ELF-1 (cell line): ENCODE data around the gene ADGRG3.

Source experiments
- DNase-seq: peaks from one replicate; pipeline ENCODE4 v3.0.0-alpha.2; 2016; ENCODE audit warnings: low read depth, low spot score

Gene ADGRG3

DNA sequence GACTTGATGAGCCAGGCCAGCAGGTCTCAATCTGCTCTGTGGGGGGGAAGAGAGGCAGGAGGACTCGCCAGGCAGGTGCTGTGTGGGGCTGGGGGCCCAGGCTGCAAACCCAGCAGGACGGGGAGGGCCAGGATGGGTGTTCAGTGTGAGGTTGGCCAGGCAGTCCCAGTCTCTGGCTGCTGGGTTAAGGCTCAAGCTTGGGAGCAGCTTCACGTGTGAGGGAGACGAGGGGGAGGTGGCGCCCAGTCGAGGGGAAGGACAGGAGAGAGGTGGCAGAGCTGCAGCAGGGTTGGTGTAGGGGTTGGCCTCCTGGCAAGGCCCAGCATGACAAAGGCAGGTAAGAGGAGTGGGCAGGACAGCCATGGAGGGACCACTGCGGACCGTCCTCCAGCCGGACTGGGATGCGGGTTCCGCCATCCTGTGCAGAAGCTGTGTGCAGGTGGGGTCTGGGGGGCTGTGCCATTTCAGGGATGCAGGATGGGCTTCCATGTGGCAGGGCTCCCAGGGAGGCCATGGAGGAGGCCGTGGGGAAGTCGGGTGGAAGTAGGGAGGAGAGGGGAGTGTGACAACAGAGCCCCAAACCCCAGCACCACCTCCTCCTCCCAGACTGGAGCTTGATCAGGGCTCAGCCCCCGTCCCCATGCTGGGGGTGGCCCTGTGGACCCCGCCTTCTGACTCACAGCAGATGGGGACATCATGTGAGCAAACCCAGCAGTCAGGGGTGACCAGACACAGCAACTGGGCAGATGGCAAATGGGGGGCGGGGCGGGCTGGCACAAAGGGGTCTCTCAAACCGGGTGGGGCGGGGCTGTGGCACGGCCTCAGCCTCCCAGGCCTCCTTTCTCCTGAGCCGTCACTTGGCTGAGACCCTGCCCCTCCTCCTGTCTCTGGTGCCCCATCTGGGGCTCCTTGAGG lies 36.9 kb upstream of the ADGRG3 start:
- DNase-seq, result no peak

DNA sequence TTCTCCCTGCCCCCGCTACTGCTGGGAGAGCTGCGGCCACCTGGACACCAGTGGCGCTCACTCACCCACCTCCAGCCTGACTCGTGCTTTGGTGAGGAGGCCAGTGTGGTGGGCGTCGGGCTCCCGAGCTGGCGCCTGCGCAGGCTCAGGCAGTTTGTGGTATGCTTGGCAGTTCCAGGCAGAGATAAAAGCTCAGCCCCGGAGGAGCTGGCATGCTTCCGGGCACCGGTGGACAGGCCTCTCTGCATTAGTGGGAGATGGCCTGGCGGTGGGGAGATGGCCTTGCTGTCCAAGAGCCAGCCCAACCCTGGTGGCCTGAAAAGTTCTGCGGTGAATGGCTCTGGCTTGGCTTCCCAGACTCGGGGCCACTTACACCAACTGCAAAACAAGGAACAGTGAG lies 35.5 kb upstream of the ADGRG3 start:
- no peak for DNase-seq

DNA sequence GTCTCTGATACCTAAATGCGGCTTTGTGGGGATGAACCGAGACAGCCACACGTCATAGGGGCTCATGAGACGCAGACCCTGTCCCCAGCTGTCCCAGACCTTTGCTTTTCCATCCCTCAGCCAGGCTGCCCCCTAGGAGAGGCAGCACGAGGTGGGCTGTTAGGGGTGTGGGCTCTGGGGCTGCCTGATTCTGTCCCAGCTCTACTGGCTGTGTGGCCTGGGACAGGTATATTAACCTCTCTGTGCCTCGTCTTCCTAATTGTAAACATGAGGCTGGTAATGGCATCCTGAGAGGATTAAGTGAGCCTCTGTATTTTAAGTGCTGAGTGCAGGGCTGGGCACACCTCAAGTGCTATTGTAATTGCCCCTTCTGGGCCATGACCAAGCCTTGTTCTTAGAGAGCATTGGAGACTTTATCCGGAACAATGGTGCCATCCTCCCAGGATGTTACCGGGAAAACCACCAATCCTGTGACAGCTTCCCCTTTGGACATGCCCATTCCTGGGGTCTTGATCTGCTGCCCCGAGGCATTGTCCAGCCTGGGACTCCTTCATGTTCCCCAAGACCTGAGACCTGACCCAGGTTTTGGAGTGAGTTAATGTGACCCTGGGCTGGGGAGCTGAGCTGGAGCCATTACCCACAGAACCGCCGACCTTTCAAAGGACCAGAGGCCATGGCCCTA lies 34.6 kb upstream of the ADGRG3 start:
- no peak for DNase-seq

DNA sequence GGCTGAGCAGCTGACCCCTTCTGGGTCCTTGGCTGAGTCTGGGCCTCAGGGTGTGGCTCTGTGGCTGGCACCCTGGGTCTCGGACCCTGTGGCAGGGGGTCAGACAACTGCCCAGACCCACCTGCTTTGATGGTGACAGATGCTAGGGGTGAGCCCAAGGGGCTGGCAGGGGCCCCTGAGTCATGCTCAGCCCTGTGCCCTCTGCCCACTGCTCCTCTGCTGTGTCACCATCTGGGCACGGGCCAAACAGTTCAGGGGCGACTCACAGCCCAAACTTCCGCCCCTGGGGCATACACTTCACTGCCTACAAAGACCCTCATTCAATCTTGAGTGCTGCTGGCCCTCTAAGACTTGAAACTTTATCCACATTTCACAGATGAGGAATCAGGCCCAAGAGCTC lies 33.9 kb upstream of the ADGRG3 start:
- no peak for DNase-seq

DNA sequence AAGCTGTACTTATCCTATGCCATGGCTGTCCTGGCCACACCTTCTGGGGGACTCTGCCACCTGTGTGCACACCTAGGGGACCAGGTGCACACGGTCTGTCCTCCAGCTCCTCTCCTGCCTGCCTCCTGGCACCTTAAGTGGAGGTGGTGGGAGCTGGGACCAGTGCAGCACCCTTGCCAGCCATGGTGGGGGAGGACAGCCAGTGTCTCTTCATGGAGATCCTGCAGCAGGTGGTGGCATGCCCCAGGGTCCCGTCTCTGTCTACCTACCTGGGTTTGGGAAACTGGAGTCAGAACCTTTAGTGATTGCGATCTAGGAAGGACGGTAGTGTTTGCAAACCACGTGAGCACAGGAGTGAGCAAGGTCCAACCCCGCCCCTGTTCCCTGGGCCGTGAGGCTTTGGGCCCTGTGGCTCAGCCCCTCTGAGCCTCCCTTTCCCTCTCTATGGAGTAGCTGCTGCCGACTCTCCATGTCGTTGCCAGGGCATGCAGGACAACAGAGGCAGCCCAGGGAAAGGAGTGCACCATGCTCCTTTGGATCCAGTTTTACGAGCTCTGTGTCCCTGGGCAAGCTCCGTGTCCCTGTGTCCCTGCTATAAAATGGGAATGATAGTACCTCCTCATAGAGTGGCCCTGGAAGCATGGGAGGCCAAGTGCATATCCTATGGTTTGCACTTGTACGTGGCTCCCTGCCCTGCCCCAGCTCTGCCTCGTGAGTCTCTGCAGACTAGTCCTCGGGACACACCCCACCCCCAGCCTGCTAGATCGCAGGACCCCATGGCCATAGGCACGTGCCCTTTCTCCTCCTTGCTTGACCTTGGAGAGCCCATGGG lies 32.6 kb upstream of the ADGRG3 start:
- no peak for DNase-seq

DNA sequence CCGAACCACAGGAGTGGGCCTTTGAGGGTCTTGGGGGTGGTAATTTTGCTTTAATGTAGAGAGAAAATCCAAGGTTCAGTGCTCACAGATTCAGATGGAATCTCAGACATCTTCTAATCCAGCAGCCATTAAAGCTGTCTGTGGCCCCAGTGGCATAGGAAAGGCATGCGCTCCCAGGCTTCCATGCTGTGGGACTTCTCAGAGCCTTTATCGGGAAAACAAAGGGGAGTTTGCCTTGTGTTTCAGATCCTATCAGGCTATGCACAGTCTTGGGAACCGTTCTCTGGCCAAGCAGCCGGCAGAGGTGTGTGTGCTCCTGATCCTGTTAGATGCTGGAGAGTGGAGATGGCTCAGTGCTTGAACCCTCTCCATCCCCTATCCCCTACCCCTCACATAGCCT lies 31.9 kb upstream of the ADGRG3 start:
- no peak for DNase-seq

DNA sequence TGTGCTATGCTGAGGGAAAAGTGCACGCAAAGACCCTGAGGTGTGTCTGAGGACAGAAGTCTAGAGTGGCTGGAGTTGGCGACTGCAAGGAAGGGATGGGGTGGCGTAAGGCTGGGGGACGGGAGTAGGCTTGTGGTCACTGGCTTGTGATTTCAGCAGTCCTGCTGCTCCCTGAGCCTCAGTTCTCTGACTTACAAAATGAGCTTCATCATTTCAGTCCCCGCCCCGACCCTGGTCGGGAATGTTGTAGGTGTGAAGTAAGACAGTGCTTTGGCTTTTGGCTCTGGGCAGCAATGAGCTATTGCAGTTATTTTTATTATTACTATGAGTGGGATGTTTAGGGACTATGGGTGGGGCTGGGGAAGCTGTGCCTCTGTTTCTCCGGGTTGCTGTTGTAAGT lies 31.1 kb upstream of the ADGRG3 start:
- no peak for DNase-seq

DNA sequence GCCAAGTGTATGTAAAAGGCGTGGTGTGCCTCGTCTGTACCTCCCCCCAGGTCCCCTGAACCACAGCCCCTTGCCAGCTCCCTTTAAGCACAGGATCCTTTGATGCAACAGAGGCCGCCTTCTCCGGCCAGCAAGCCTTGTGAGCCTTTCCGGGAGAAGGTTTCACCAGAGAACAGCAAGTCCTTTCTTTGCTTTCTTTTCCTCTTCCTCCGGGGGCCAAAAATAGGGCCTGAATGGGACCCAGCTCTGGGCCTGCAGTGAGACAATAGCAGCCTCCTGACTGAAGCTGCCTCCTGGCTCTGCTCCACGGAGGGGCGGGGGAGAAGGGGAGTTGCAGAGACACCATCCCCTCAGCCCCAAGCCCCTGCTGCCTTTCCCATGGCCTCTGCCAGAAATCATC lies 30.7 kb upstream of the ADGRG3 start:
- DNase-seq, result no peak

DNA sequence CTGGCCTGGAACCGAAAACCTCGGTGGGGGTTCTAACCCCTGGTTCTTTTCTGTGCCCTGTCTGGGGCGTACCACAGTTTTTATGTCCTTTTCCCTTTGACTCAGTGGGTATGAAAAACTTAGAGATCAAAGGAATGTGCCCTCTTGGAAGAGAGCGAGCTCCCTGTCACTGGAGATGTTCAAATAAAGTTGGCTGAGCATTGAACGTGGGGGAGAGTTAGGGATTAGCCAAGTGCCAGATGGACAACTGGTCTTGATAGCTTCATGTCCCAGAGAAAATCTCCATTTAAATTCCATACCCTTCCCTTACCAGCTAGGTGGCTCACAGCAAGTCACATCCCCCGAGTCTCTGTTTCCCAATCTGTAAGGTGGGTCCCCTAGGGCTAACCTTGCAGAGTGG lies 30.1 kb upstream of the ADGRG3 start:
- DNase-seq, result no peak

DNA sequence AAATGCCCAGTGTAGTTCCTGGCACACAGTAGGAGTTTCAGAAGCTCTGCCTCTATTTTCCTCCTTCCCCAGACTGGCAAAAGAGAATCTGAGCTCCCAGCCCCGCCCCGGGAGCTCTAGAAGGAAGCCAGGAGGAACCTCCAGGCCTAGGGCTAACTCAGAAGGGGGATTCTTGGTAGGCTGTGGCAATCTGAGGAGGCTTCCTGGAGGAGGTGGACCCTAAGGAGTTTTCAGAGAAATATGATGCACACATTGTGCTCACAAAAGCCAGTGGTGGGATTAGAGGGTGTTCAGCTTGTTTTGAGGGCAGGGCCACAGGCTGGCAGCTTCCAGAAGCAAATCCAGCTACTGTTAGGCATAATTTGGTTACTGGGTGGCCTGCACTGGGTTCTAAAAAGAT lies 29.7 kb upstream of the ADGRG3 start:
- no peak for DNase-seq

DNA sequence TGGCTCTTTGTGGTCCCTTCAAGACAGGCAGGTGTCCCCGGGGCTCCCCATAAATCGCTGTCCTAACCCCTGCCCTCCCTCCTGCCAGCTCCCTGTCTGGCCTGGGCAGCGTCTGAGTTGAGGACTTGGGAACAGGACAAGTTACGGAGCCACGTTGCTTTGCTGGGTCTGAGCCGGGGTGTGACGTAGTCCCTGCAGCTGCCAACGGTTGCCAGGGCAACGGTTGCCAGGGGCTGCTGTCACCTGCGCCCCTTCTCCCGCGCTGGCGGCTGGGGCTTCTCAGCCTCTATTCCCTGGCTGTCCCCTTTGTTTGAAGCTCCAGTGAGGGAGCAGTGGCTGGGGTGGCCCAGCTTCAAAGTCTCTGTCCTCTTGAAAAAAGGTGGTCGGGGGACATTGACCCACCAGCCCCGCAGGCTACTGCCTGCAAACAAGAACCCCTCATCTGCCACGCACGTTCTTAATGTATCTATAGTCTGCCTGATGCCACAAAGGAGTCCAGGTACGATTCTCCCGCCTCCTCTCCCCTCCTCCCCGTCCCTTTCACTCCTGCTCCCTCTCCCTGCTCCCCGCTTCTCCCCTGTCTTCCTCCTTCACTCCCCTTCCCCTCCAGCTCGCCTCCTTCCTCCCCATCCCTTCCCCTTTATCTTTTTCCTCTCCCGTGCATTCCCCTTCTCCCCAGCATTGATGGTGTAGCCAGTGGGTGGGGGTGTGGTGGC lies 28.8 kb upstream of the ADGRG3 start:
- DNase-seq, result peak; percentile 72

DNA sequence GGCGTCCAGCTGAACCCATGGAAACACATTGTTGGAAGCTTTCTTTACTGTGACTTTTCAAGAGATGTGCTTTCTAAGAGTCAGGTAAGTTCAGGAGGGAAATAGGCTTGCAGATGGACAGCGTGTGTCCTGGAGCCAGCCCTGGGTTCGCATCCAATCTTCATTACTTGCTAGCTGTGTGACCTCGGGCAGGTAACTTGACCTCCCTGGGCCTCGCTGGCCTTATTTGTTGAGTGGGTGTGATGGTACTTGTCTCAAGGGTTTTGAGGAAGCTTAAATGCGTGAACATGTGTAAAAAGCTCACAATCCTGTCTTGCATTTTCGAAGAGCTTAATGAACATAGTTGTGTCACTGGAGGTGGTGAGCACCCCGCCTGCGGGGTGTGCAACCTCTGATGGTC lies 27.9 kb upstream of the ADGRG3 start:
- DNase-seq, result no peak

DNA sequence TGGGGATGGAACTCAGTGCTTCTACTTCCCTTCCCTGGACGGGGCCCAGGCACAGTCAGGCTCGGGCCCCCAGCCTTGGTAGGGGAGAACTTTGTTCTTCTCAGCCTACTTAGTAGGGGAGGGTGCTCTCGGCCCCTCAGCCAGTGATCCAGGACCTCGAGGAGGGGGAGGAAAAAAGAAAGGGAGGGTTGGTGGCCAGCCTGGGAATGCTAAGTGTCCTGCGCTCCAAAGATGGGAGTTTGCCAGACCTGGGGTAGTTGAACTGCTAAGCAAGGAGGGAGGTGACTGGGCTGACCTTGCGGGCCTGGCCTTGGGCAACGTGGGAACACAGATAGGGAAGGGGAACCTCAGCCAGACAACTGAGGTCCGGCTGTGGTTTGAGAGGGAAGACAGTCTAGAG lies 27.5 kb upstream of the ADGRG3 start:
- no peak for DNase-seq

DNA sequence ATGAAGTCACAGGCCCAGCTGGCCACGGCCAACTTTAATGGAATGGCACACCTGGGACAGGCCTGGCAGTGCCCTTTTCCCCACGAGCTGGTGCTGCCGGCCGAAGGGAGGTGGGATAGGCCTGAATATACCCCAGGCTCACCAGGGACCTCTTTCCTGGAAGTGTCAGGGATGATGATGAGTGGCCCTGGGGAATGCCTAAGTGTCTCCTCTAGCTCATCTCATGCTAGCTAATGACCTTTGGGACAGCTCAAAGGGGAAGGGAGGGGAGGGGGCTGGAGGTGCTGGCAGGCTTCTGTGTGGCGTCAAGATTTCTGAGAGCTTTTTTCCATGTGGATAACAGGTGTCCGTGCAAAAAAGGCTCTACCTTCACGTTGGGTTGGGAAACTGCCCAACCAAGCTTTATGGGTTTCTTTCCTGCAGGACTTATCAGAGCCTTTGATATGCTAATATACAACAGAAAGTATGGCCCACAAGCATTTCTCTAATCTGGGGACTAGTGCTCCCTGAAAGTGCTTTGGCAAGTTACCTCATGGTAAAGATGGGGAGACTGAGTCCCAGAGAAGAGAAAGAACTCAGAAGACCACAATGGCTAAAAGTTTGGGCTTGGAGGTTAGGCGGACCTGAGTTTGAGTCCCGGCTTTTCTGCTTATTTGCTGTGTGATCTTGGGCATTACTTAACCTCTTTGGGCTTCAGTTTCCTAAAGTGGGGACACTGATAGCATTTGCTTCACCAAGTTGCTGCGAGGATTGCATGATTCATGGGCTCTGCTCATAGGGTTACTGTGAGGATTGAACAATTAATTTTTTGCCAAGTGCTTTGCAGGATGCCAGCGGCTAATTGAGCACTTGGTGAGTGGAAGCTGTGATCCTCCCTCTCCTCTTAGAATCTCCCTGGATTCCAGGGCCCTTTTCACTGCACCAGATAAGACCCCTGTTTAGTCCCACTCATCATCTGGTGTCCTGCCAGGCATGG lies 25.7 kb upstream of the ADGRG3 start:
- no peak for DNase-seq

DNA sequence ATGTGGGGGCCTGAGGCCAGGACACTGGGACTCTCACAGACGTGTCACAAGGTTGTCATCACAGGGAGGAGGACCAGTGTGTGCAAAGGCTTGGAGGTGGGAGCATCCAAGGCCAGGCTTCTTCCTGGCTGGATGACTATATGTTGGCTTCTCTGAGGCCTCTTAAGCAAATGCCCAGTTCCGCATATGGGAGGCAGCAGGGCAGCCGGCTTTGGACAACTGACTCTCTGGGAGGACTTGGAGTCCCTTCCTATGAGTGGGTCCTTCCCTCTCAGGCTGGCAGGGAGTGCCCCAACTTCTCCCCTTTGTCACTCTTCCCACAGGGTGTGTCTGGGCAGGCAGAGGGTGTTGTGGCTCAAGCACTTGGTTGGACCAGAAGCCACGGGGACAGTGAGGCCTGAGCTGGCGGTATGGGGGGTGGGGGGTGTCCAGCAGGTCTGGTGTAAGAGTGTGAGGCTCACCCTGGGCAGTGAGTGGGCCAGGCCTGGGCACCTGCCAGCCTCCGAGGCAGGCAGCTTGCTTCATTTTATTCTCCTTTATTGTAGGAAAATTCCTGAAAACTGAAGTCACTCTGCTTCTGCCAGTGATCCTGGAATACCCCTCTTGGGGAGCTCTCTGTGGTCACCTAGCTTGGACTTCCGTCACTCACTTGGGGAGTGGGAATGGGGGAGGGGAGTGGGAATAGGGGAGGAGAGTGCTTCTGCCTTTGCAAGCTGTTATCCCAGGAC lies 24.8 kb upstream of the ADGRG3 start:
- no peak for DNase-seq

DNA sequence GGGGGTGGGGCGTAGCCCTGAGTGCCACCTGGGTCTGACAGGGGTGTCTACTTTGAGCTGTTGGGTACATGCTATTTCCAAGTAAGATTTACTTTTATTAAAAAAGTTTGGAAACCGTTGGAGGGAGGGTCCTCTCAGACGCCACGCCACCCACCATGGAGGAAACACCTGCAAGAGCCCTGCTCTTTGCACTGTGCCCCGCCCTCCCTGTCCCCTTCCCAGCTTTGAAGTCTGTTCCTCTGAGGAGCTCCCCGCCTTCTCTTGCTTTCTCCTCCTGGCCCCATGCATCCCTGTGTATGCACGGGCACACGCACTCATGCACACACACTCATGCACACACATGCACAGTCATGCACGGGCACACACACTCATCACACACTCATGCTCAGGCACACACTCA lies 24.2 kb upstream of the ADGRG3 start:
- DNase-seq, result no peak

DNA sequence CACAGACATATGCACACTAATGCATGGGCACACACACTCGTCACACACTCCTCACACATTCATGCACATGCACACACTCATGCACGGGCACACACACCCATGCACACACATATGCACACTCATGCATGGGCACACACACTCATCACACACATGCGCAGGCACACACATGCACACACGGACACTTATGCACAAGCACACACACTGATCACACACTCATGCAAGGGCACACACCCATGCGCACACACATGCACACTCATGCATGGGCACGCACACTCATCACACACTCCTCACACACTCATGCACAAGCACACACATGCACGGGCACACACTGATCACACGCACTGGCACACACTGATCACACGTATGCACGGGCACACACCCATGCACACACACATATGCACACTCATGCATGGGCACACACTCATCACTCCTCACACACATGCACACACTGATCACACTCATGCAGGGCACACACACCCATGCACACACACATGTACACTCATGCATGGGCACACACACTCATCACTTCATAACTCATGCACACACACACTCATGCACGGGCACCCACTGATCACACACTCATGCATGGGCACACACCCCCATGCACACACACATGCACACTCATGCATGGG lies 23.6 kb upstream of the ADGRG3 start:
- DNase-seq, result no peak

DNA sequence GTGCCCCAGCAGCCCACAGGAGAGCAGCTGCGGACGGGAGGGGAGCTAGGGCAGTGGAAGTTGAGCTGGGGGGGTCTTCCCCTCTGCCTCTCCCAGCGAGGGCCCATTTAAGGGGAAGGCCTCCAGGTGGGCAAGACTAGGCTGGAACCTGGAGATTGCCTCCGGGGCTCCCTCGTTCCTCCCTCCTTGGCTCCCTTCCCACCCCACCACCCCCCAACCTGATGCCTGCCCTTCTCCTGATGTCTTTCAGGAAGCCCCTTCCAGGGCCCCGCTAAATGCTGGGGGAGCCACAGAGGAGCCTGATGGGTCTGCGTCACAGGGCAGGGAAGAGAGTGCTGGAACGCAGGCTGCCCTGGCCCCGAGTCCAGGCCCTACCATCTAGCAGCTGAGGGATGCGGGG lies 22.9 kb upstream of the ADGRG3 start:
- DNase-seq, result no peak

DNA sequence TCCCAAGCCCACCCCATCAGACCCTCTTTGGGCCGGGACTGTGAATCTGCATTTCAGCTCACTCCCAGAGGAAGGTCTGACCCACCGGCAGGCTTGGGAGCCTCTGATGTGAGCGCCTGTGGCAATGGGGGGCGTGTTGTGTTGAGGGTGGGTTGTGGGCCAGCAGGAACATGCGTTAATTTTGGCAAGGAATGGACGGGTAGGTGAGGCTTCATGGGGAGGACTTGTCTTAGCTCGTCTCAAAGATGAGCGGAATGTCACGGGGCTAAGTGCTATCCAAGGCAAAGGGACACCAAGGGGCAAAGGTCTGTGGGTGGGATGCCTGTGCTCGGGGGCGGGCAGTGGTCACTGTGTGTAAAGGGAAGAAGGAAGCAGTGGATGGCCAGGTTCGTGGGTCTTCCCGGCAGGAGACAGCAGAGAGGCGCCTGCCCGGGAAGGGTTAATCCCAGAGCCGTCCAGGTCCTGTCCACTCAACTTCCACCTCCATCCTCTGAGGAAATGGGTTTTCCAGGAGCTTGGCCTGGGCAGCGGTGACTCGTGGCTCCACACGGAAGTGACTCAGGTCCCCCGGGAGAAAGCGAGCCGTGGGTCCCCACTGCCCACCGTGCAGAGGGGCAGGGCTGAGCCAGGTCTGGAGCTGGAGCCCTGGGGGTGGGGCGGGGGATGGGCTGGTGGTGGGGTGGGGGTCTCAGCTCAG lies 22.3 kb upstream of the ADGRG3 start:
- no peak for DNase-seq
